ENCODE results near the gene KHK.
"Not testable (repeated sequence)": the region's sequence is repeated elsewhere in the genome, so short reads cannot be mapped to it uniquely, and the experiment has no call there.

Gene KHK

DNA sequence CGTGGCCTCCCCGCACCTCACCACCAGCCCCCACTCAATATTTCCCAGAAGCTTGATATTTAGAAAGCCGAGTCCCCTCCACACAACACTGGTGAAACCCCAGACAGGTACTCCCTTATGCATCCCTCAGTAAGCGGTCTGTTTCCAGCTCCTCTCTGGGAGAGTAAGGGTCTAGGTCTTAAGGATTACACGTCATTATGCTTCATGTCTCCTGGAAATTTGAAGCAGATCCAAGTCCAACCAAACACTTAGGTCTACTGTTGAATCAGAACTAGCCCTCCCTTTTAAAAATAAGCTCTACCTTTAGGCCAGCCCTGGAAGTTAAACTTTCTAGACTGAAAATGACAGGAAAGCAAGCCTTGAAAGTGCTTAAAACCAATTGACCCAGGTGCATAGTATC lies 13.7 kb upstream of the KHK start:
- TF ChIP-seq SPI1 (IDR thresholded peaks at IDR 0.05; ENCODE audit: borderline replicate concordance, low read depth) = no peak
- TF ChIP-seq POLR2AphosphoS5 (IDR thresholded peaks at IDR 0.05; ENCODE audit: low read depth) = no peak
- TF ChIP-seq, protein P1, sequence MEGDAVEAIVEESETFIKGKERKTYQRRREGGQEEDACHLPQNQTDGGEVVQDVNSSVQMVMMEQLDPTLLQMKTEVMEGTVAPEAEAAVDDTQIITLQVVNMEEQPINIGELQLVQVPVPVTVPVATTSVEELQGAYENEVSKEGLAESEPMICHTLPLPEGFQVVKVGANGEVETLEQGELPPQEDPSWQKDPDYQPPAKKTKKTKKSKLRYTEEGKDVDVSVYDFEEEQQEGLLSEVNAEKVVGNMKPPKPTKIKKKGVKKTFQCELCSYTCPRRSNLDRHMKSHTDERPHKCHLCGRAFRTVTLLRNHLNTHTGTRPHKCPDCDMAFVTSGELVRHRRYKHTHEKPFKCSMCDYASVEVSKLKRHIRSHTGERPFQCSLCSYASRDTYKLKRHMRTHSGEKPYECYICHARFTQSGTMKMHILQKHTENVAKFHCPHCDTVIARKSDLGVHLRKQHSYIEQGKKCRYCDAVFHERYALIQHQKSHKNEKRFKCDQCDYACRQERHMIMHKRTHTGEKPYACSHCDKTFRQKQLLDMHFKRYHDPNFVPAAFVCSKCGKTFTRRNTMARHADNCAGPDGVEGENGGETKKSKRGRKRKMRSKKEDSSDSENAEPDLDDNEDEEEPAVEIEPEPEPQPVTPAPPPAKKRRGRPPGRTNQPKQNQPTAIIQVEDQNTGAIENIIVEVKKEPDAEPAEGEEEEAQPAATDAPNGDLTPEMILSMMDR (IDR thresholded peaks at IDR 0.05; ENCODE audit: insufficient read depth, low read length) = no peak
- no peak for TF ChIP-seq GABPA (IDR thresholded peaks at IDR 0.05; ENCODE audit: low read depth)
- TF ChIP-seq, protein P2, sequence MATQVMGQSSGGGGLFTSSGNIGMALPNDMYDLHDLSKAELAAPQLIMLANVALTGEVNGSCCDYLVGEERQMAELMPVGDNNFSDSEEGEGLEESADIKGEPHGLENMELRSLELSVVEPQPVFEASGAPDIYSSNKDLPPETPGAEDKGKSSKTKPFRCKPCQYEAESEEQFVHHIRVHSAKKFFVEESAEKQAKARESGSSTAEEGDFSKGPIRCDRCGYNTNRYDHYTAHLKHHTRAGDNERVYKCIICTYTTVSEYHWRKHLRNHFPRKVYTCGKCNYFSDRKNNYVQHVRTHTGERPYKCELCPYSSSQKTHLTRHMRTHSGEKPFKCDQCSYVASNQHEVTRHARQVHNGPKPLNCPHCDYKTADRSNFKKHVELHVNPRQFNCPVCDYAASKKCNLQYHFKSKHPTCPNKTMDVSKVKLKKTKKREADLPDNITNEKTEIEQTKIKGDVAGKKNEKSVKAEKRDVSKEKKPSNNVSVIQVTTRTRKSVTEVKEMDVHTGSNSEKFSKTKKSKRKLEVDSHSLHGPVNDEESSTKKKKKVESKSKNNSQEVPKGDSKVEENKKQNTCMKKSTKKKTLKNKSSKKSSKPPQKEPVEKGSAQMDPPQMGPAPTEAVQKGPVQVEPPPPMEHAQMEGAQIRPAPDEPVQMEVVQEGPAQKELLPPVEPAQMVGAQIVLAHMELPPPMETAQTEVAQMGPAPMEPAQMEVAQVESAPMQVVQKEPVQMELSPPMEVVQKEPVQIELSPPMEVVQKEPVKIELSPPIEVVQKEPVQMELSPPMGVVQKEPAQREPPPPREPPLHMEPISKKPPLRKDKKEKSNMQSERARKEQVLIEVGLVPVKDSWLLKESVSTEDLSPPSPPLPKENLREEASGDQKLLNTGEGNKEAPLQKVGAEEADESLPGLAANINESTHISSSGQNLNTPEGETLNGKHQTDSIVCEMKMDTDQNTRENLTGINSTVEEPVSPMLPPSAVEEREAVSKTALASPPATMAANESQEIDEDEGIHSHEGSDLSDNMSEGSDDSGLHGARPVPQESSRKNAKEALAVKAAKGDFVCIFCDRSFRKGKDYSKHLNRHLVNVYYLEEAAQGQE (IDR thresholded peaks at IDR 0.05; ENCODE audit: insufficient replicate concordance, low read depth) = no peak
- no peaks in the 10 kb centered on the region for H3K27me3 ChIP-seq (ENCODE audit: insufficient read depth, poor library complexity, severe bottlenecking)
- H3K4me3 ChIP-seq (replicated peaks; ENCODE audit: insufficient read depth, low read length) = no peak overlapping the region
- DNase-seq (ENCODE audit: low read depth in 1 of 2, low spot score in 1 of 2) = no peak
- no peak overlapping the region; the same call in 1 of the 2 replicates for H3K27ac ChIP-seq (replicated peaks)

DNA sequence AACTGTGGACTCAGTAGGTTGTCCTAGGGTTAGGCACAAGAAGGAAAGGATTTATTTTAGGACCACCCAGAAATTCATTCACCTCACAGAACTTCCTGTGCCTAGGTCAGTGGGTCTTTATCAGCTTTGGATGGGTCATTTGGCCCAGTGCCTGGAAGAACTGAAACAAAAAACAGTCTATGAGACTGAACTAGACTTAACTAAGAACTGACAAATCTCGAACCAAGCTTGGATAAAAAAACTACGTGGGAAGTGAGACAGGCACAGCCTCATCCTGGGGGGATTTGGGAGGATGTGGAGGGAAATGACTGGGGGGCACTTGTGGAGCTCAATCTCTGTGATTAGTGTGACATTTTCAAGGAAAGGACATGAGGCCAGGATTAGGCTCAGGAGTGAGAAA lies 12.8 kb upstream of the KHK start:
- H3K27ac ChIP-seq (replicated peaks) = no peak overlapping the region; the same call in 1 of the 2 replicates
- TF ChIP-seq GABPA (IDR thresholded peaks at IDR 0.05; ENCODE audit: low read depth) (no peak), SPI1 (IDR thresholded peaks at IDR 0.05; ENCODE audit: borderline replicate concordance, low read depth) (no peak), POLR2AphosphoS5 (IDR thresholded peaks at IDR 0.05; ENCODE audit: low read depth) (no peak)
- TF ChIP-seq, protein P2 (IDR thresholded peaks at IDR 0.05; ENCODE audit: insufficient replicate concordance, low read depth) = no peak
- TF ChIP-seq, protein P1 (IDR thresholded peaks at IDR 0.05; ENCODE audit: insufficient read depth, low read length) = no peak
- DNase-seq (ENCODE audit: low read depth in 1 of 2, low spot score in 1 of 2) = no peak

DNA sequence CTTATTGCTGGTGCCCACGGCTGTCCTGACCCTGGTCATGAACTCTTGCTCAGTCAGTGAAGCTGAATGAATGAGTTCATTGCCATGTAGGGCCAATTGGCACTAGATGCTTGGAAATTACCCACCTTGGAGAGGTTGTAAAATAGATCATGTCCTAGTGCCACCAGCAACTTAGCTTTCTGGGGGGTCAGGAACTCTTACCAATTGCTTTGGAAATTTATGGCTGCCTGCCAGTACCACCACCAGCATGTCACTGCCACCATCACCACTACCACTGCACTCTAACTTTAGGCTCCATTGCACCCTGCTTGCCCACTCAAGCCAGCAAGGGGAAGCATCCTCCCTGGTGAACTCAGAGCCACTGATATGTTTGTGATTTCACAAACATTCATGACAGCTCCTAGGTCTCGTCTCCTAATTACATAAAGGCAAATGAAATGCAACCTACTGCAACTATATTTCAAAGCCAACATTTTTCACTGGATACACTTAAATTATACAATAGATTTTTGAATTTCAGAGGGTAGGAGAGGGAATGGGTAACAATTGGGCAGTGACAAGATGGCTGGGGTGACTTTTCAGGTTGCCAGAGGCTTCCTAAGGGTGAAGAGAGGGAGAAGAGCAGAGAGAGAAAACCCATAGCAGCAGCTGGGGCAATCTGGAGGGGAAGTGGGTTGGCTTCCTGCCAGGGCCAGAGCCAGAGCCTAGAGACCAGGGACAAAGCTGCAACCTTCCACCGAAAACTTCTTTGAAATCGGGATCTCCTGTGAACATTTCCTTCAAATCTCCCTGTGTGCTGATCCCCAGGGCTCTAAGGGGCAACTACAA lies 11.6 kb upstream of the KHK start:
- peak in 1 of 2 experiments; percentile 88 for DNase-seq (ENCODE audit: low read depth in 1 of 2, low spot score in 1 of 2)
- H3K4me3 ChIP-seq (replicated peaks; ENCODE audit: insufficient read depth, low read length) = no peak overlapping the region
- peak overlapping the region; percentile 41 for H3K27ac ChIP-seq (replicated peaks)
- TF ChIP-seq, protein P2 (IDR thresholded peaks at IDR 0.05; ENCODE audit: insufficient replicate concordance, low read depth) = no peak
- TF ChIP-seq POLR2AphosphoS5 (IDR thresholded peaks at IDR 0.05; ENCODE audit: low read depth) (peak; percentile 44; the same call in 1 of the 2 replicates), GABPA (IDR thresholded peaks at IDR 0.05; ENCODE audit: low read depth) (no peak), SPI1 (IDR thresholded peaks at IDR 0.05; ENCODE audit: borderline replicate concordance, low read depth) (peak; percentile 56; the same call in 1 of the 2 replicates)
- TF ChIP-seq, protein P1 (IDR thresholded peaks at IDR 0.05; ENCODE audit: insufficient read depth, low read length) = no peak
- H3K27me3 ChIP-seq (ENCODE audit: insufficient read depth, poor library complexity, severe bottlenecking) = no peaks in the 10 kb centered on the region

More for the DNA sequence above, 12.8 kb upstream of the KHK start:
- no peak overlapping the region for H3K4me3 ChIP-seq (replicated peaks; ENCODE audit: insufficient read depth, low read length)
- H3K27me3 ChIP-seq (ENCODE audit: insufficient read depth, poor library complexity, severe bottlenecking) = no peaks in the 10 kb centered on the region

DNA sequence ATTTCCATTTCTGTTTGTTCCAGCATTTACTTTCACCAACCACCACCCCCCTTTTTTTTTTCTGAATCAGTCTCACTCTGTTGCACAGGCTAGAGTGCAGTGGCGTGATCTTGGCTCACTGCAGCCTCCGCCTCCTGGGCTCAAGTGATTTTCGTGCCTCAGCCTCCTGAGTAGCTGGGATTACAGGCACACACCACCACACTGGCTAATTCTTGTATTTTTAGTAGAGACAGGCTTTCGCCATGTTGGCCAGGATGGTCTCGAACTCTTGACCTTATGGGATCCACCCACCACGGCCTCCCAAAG lies 11.1 kb upstream of the KHK start:
- not testable (repeated sequence) for H3K27me3 ChIP-seq (ENCODE audit: insufficient read depth, poor library complexity, severe bottlenecking); H3K4me3 ChIP-seq (replicated peaks; ENCODE audit: insufficient read depth, low read length)
- peak overlapping the region; percentile 41 for H3K27ac ChIP-seq (replicated peaks)
- peak in 1 of 2 experiments; percentile 21 for DNase-seq (ENCODE audit: low read depth in 1 of 2, low spot score in 1 of 2)

Measured in HL-60 (cell line).